ENCODE results near the gene PODXL.

DNA sequence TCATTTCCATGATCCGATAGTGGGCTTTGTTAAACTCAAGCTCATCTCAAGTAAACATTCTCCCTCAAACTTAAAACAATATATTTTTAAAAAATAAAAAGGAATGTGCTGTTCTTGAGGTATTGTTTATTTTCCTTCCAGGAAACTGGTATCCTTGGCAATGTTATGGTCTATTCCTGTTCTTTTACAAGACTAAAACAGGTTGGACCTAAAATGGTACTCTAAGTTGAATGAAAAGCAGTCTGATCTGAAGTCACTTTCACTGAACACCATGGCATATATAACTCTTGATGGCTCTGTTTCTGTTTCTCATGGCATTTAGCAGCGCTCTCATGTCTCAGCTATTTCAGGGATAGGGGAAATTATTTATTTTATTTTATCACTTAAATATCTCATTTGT is 70.1 kb downstream of the PODXL start:
- TF ChIP-seq, protein P1, sequence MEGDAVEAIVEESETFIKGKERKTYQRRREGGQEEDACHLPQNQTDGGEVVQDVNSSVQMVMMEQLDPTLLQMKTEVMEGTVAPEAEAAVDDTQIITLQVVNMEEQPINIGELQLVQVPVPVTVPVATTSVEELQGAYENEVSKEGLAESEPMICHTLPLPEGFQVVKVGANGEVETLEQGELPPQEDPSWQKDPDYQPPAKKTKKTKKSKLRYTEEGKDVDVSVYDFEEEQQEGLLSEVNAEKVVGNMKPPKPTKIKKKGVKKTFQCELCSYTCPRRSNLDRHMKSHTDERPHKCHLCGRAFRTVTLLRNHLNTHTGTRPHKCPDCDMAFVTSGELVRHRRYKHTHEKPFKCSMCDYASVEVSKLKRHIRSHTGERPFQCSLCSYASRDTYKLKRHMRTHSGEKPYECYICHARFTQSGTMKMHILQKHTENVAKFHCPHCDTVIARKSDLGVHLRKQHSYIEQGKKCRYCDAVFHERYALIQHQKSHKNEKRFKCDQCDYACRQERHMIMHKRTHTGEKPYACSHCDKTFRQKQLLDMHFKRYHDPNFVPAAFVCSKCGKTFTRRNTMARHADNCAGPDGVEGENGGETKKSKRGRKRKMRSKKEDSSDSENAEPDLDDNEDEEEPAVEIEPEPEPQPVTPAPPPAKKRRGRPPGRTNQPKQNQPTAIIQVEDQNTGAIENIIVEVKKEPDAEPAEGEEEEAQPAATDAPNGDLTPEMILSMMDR (conservative IDR thresholded peaks at IDR 0.05; ENCODE audit: low read depth, low read length), result no peak
- no peak for TF ChIP-seq EZH2phosphoT487 (IDR thresholded peaks at IDR 0.05; ENCODE audit: borderline replicate concordance, low read length)
- no peak for TF ChIP-seq EZH2 (IDR thresholded peaks at IDR 0.05; ENCODE audit: low read length, unreplicated experiment)
